ENCODE measurements around the gene ZNRD2.

The ZNRD2 gene

DNA sequence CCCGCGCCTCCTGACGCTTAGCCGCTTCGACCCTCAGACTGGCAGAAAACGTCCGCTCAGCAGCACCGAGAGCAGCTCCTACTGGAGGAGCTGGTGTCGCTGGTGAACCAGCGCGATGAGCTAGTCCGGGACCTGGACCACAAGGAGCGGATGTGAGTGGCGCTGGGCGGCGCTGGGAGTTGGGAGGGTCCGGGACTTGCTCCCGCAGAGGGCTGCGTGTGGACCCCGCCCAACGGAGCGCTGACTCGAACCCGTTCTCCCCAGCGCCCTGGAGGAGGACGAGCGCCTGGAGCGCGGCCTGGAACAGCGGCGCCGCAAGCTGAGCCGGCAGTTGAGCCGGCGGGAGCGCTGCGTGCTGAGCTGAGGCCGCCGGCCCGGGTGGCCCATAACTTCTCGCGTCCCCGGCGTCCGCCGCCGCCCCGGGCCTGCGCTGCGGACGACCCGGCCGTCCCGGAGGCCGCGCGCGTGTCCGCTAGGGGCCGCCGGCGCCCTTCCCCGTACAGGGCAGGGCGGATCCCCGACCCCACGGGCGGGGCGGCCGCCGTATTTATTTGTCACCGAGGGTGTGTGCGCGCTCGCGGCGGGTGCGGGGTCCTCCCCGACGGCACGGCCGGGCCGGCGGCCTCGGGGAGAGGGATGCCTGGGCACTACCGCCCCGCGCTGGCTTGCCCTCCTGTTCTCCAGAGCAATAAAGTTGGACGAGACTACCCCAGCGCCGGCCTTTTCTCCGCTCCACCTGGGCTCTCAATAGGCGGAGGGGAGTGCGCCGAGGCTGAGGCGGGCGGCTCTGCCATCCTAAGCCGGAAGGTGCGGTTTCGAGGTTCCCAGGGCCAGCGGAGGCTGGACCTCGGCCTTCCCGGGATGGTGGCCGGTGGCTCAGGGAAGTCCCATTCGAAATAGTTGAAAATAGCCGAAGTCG lies 21.9 kb downstream of the ZNRD2 start:
- TF ChIP-seq, protein P1, sequence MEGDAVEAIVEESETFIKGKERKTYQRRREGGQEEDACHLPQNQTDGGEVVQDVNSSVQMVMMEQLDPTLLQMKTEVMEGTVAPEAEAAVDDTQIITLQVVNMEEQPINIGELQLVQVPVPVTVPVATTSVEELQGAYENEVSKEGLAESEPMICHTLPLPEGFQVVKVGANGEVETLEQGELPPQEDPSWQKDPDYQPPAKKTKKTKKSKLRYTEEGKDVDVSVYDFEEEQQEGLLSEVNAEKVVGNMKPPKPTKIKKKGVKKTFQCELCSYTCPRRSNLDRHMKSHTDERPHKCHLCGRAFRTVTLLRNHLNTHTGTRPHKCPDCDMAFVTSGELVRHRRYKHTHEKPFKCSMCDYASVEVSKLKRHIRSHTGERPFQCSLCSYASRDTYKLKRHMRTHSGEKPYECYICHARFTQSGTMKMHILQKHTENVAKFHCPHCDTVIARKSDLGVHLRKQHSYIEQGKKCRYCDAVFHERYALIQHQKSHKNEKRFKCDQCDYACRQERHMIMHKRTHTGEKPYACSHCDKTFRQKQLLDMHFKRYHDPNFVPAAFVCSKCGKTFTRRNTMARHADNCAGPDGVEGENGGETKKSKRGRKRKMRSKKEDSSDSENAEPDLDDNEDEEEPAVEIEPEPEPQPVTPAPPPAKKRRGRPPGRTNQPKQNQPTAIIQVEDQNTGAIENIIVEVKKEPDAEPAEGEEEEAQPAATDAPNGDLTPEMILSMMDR (IDR thresholded peaks at IDR 0.05) = no peak
- TF ChIP-seq ZFX (IDR thresholded peaks at IDR 0.05; ENCODE audit: borderline replicate concordance) = no peak
- H3K27ac ChIP-seq = no peak overlapping the region

DNA sequence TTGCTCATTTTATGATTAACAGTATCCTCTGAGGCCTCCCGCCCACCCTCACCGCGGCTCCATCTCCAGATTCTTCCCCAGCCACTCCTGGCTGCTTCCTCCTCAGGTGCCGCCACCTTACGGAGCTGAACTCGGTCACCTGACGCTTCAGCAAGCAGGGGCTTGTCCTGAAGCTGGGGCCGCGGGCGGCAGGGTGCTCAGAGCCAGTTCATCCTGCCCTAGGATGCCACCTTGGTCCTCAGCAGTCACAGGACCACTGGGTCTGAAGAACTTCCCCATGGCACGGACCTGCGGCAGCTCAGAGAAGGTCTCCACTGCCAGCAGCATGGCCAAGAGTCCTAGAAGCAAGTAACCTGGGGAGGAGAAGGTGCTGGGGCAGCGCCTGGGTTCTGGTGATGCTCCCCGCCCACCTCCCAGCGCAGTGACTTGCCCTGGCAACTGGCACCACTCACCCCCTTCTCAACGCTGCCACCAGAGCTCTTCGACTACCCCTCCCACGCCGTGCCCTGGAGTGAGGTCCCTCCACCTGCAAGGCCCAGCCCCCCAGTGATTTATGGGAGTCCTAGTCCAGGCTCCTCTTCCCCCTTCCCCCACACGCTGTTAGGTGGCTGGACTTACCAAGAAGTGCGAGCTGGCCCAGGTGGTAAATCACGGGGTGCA lies 22.7 kb downstream of the ZNRD2 start:
- no peak overlapping the region for H3K27ac ChIP-seq
- no peak for TF ChIP-seq ZFX (IDR thresholded peaks at IDR 0.05; ENCODE audit: borderline replicate concordance)
- TF ChIP-seq, protein P1 (IDR thresholded peaks at IDR 0.05) = no peak

DNA sequence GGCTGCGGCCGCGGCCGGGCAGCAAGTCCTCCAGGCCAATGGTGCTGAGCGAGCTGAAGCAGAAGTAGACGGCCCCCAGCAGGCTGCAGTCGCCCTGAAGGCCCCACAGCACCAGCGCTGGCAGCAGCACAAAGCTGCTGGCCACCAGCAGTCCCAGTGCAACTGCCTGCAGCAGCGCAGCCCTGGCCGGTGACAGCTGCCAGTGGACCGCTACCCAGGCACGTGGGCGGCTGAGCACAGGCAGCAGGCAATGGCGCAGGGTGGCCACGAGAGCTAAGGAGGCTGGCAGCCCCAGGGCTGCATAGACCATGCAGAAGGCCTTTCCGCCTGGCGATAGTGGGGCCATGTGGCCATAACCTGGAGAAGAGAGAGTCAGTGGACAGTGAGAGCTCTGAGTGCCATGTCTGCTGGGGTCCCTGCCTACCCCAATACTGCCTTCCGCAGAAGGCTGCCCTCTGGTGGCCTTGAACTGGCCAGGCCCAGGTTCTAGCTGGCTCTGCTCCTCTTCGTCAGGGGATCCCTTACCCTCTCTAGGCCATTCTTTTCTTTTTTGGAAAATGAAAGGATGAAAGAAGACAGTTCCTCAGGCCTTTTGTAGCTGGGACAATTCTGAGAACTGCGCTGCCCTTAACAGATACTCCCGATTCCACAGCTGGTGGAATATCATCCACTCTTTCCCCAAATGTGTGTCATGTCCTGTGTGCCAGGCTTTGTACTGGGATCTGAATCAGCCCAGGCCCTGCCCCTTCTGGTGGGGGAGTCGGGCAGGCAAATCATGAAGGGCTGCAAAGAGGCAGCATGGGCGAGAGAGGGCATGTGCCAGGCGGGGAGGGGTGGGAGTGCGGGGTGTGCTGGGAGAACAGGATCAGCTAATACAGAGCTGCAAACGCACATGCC lies 23.5 kb downstream of the ZNRD2 start:
- TF ChIP-seq, protein P1 (IDR thresholded peaks at IDR 0.05) = peak; percentile 82
- no peak for TF ChIP-seq ZFX (IDR thresholded peaks at IDR 0.05; ENCODE audit: borderline replicate concordance)
- 0 out of 2 replicates have a peak overlapping the region, but pooled peaks have one; percentile 8 for H3K27ac ChIP-seq

DNA sequence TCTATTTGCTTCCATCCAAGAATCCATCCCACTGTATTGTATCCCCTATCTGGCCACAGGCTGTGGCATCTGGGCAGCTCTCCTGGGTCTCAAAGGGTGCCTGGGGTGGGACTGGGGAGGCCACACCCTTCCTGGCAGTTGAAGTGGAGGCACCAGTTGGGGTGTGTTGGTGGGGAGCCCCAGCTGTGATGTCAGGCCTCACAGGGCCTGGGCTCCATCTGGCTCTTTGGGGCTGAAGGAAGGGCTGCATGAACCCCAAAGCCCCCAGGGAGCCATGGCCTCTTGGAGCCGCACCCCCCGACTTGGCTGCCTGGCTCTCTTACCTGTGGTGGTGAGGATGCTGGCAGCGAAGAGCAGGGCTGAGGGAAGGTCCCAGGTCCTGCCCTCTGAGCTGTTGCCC lies 24.9 kb downstream of the ZNRD2 start:
- no peak overlapping the region for H3K27ac ChIP-seq
- TF ChIP-seq, protein P1 (IDR thresholded peaks at IDR 0.05) = no peak
- TF ChIP-seq ZFX (IDR thresholded peaks at IDR 0.05; ENCODE audit: borderline replicate concordance) = no peak

DNA sequence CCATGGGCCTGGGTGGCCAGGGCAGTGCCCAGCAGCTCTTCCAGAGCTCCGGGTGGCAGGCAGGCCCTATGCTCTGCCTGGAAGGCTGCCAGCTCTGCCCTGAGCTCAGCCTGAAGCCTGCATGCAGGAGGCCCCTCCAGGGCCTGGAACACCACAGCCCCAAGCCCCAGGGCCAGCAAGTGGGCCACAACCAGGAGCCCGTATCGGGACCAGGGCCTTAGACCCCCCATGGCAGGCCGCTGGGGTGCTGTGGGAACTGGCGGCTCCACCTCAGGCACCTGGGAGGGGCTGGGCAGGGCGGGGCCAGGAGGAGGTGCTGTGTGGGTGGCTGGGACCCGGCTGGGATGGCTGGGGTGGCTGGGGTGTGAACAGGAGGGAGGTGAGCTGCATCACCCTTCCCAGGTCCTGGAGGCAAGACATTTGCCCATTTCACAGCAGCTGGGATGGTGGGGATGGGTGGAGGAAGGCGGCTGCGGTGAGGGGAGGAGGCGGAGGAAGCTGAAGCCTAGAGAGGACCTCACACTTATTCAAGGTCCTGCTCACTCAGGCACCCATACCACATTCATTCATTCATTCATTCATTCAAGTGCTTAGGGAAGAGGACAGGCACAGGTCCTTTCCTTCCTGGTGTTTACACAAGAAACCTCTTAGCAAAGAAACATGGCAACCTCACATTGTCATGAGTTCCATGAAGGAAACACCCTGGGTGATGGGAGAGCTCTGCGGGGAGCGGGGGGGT lies 25.4 kb downstream of the ZNRD2 start, which contains the start of gene KCNK7:
Gene KCNK7, minus strand, starts transcription at position 258 of the 739 bp plus-strand sequence. Its CDS starts 28 bp downstream, at position 230.
- TF ChIP-seq, protein P1 (IDR thresholded peaks at IDR 0.05) = no peak
- TF ChIP-seq ZFX (IDR thresholded peaks at IDR 0.05; ENCODE audit: borderline replicate concordance) = no peak
- 0 out of 2 replicates have a peak within 1 kb of the TSS, but pooled peaks have one; percentile 8 for H3K27ac ChIP-seq

DNA sequence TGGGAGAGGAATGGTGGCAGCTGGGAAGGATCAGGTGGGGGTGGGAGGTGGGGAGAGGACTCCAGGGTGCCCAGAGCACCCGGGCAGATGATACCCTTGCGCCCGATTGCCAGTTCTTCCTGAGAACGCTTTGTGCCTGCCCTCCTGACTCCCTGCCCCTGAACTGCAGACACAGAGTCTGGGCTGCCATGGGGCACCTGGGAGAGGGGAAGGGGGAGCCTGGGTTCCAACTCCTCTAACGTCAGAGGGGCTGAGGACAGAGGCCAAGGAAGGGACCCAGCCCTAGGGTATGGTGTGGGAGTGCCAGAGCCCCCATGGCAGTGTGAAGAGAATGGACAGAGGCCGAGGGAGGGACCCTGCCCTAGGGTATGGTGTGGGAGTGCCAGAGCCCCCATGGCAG lies 26.2 kb downstream of the ZNRD2 start:
- H3K27ac ChIP-seq = no peak overlapping the region
- TF ChIP-seq, protein P1 (IDR thresholded peaks at IDR 0.05) = no peak
- no peak for TF ChIP-seq ZFX (IDR thresholded peaks at IDR 0.05; ENCODE audit: borderline replicate concordance)
